HG03558 (cell line): ENCODE data around the gene PCDHGC4.

ENCODE experiments used
- ATAC-seq: cut with Tn5 transposase; IDR thresholded peaks from one replicate; pipeline ENCODE4 v1.9.1; 2021; ENCODE audit warnings: moderate number of reproducible peaks; ENCODE audit not compliant: unreplicated experiment; ENCODE audit errors: extremely low read depth

Gene PCDHGC4

DNA sequence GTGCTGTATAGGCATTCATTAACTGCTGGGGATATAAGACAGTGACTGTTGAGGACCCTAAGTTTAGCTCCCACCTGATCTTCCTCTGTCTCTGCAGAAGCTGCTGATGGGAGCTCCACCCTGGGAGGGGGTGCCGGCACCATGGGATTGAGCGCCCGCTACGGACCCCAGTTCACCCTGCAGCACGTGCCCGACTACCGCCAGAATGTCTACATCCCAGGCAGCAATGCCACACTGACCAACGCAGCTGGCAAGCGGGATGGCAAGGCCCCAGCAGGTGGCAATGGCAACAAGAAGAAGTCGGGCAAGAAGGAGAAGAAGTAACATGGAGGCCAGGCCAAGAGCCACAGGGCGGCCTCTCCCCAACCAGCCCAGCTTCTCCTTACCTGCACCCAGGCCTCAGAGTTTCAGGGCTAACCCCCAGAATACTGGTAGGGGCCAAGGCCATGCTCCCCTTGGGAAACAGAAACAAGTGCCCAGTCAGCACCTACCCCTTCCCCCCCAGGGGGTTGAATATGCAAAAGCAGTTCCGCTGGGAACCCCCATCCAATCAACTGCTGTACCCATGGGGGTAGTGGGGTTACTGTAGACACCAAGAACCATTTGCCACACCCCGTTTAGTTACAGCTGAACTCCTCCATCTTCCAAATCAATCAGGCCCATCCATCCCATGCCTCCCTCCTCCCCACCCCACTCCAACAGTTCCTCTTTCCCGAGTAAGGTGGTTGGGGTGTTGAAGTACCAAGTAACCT, 26.2 kb downstream of the PCDHGC4 start:
- peak; percentile 25 for ATAC-seq

GRCh38 chr5:141511771-141512325, 27.0 kb downstream of the PCDHGC4 start:
- ATAC-seq: no peak

DNA sequence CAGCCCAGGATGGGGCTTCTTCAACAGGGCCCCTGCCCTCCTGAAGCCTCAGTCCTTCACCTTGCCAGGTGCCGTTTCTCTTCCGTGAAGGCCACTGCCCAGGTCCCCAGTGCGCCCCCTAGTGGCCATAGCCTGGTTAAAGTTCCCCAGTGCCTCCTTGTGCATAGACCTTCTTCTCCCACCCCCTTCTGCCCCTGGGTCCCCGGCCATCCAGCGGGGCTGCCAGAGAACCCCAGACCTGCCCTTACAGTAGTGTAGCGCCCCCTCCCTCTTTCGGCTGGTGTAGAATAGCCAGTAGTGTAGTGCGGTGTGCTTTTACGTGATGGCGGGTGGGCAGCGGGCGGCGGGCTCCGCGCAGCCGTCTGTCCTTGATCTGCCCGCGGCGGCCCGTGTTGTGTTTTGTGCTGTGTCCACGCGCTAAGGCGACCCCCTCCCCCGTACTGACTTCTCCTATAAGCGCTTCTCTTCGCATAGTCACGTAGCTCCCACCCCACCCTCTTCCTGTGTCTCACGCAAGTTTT, 27.6 kb downstream of the PCDHGC4 start:
- no peak for ATAC-seq

- ATAC-seq: no peak
These were observed 28.2 kb downstream of the PCDHGC4 start for GRCh38 chr5:141512911-141513626.

GRCh38 chr5:141513627-141514329, 28.9 kb downstream of the PCDHGC4 start:
- ATAC-seq: no peak

GRCh38 chr5:141514330-141515133, 29.7 kb downstream of the PCDHGC4 start:
- no peak for ATAC-seq

DNA sequence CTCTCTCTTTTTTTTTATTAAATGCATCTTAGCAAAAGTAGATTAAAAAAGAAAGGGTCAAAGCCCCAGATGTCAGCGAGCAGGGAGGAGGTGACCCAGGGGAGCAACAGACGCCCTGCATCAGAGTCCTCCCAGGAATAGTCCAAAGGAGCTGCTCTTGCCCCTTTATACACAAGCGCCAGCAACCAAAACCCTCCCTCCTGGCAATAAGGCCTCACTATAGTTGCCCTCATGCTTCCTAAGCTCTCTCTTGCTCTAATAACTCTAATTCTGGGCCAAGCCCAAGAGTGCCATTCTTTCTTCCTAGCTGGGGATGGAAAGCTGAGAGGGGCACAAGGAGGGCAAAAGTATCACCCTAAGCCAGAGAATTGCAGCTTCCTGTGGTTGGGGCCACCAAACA, 30.3 kb downstream of the PCDHGC4 start:
- ATAC-seq: no peak

- no peak for ATAC-seq
These were observed 31.3 kb downstream of the PCDHGC4 start for GRCh38 chr5:141515946-141516671.

- ATAC-seq: no peak
These were observed 31.8 kb downstream of the PCDHGC4 start for GRCh38 chr5:141516672-141517025.

GRCh38 chr5:141517312-141517711, 32.5 kb downstream of the PCDHGC4 start:
- ATAC-seq: no peak

GRCh38 chr5:141517880-141518617, 33.2 kb downstream of the PCDHGC4 start:
- ATAC-seq: no peak

- no peak for ATAC-seq
These were observed 33.8 kb downstream of the PCDHGC4 start for GRCh38 chr5:141518618-141519015.

GRCh38 chr5:141519605-141520565, 35.1 kb downstream of the PCDHGC4 start:
- no peak for ATAC-seq

GRCh38 chr5:141521244-141521781, 36.5 kb downstream of the PCDHGC4 start:
- ATAC-seq: no peak

DNA sequence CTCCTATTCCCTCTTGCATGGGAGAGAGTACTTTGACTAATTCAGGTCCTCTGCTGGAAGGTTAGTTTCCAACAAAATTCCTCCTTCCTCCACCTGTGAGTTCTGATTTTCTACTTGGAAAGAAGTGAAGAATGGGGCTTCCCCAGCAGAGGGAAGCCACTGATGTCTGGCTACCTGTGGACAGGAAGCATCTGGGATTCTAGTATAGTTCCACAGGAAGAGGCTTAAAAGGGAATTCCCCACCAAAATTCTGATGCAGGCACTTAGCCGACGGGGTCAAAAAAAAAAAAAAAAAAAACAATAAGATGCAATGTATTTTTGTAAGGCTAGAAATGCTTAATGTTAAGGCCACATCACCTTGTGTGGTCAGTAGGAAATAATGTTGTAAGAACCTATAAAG, 37.5 kb downstream of the PCDHGC4 start:
- no peak for ATAC-seq

- ATAC-seq: no peak
These were observed 39.2 kb downstream of the PCDHGC4 start for GRCh38 chr5:141523991-141524390.
